ENCODE measurements around the gene PSMD2.

- TF ChIP-seq POLR2A (IDR thresholded peaks at IDR 0.05): no peak
- TF ChIP-seq, protein P1, sequence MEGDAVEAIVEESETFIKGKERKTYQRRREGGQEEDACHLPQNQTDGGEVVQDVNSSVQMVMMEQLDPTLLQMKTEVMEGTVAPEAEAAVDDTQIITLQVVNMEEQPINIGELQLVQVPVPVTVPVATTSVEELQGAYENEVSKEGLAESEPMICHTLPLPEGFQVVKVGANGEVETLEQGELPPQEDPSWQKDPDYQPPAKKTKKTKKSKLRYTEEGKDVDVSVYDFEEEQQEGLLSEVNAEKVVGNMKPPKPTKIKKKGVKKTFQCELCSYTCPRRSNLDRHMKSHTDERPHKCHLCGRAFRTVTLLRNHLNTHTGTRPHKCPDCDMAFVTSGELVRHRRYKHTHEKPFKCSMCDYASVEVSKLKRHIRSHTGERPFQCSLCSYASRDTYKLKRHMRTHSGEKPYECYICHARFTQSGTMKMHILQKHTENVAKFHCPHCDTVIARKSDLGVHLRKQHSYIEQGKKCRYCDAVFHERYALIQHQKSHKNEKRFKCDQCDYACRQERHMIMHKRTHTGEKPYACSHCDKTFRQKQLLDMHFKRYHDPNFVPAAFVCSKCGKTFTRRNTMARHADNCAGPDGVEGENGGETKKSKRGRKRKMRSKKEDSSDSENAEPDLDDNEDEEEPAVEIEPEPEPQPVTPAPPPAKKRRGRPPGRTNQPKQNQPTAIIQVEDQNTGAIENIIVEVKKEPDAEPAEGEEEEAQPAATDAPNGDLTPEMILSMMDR (IDR thresholded peaks at IDR 0.05): peak in 1 of 12 donors; percentile 22
Observed at GRCh38 chr3:184320104-184320445, 21.0 kb downstream of the PSMD2 start.

All from heart left ventricle (tissue), 13 donors.